NCI-H1417 treated with DMSO at 0.1 percent for 48 hours (cell line): ENCODE data around the gene SNX8.

Experiments
- DNase-seq: peaks from one replicate; lab custom pipeline; 2025; lab: John Stamatoyannopoulos, UW

The SNX8 gene

DNA sequence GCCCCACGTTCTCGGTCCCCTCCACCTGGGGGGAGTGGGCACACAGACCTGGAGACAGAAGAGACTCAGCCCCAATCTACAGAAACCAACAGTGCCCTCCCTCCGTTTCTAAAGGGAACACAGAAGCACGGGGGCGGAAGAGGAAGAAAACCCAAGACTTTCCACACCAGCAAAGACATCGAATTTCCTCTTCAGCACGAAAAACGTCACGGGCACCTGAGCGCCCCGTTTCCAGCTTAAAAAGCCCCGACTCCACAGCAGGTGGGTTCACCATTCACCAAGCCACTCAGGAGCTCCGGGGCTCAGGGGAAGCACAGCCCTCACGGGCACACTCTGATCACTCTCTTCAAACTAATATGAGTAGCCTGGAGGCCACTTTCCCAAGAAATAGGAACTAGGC lies 52.6 kb downstream of the SNX8 start:
- DNase-seq: no peak

DNA sequence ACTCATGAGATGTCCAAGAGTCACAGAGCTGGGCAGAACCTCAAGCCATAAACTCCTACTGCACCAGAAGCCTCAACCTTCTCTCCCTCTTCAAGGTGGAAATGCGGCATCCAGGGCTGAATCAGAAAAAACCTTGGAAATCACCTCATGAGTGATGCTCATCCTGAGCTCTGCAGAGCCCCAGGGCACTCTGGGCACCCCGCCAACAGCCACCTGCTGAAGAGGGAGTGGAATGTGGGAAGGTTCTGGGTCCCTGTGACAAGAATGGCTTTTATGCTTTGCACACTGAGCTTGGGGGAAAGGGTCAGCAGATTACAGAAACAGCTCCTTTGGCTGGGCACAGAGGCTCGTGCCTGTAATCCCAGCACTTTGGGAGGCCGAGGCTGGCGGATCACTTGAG lies 53.4 kb downstream of the SNX8 start:
- no peak for DNase-seq

- no peak for DNase-seq
Measured at GRCh38 chr7:2259480-2259879, 54.8 kb downstream of the SNX8 start.

DNA sequence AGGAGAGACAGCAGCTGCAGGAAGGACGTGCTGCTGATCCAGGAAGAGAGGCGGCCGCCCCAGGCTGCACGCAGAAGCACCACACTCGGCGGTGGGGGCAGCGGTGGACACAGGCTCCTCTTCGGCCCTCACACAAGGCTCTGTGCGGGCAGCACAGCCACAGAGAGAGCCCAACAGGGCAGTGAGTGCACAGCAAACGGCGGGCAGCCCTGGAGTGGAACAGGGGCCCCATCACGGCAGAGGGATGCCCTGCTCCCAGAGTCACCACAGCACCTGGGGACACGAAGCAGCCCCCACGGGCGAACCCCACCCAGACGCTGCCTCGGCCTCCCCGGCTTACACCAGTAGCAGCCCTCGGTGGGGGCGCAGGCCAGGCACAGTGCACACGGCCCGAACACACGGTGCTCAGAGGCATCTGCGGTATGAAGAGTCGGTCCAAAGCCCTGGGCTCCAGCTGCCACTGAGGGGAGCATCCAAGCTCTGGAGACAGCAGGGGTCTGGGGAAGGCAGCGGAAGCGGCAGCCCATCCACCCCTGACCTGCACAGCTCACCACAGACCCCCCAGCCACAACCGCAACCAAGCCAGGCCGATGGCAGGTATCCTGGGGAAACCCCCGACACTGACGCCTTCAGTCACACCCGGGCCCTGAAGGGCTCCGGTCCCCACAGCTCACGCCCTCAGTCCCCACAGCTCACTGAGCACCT lies 55.4 kb downstream of the SNX8 start:
- DNase-seq: no peak

- no peak for DNase-seq
Measured at GRCh38 chr7:2257651-2258050, 56.6 kb downstream of the SNX8 start.

DNA sequence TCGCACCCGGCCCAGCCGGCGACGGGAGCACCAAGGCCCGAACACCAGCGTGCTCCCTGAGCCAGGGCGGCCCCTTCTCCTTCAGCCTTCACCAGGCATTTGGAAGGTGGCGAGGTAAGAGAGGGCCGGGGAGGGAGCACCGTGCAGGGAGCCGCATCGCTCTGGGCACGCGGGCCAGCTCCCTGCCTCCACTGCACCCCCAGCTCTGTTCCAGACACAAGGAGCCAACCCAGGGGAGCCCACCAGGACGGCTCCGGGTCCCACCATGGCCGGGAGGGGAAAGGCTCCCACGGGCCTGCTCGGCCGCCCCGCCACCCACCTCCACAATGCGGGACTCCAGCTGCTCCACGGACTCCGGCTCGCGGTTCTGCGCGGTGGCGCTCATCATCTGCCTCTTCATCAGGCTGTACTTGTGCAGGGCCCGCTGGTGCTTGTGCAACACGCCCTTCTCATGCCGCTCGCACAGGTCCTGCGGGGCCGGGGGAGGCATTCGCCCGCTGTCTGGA lies 57.1 kb downstream of the SNX8 start:
- DNase-seq: no peak

DNA sequence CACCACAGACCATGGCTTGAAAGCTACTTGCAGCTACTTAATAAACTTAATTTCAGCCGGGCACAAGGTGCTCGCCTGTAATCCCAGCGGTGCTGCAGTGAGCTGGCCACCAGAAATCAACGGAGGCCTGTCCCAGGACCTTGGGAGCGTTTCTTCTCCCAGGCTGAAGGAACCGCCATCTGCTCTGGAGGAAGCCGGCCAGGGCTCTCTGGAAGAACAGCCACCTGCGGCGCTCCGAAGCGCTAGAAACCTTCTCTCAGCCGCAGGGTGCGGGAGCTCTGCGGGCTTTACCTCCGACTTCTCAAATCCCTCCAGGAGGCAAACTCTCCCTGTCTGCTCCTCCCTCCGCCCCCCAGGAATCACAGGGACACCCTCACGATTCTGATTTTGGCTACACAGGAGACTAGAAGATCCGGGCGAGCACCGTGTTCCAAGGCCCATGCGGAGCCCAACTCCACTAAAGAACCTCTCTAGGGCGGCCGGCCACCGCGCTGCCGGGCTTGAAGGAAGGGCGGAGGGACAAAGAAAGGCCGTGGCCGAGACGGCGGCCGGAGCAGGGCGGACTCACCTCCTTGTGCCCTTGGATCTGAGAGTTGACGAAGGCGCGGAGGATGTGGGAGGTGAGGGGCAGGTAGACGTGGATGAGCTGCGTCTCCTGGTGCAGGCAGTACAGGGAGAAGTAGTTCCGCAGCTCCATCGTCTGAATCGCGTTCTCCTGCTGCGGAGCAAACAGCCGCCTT lies 57.8 kb downstream of the SNX8 start:
- no peak for DNase-seq

DNA sequence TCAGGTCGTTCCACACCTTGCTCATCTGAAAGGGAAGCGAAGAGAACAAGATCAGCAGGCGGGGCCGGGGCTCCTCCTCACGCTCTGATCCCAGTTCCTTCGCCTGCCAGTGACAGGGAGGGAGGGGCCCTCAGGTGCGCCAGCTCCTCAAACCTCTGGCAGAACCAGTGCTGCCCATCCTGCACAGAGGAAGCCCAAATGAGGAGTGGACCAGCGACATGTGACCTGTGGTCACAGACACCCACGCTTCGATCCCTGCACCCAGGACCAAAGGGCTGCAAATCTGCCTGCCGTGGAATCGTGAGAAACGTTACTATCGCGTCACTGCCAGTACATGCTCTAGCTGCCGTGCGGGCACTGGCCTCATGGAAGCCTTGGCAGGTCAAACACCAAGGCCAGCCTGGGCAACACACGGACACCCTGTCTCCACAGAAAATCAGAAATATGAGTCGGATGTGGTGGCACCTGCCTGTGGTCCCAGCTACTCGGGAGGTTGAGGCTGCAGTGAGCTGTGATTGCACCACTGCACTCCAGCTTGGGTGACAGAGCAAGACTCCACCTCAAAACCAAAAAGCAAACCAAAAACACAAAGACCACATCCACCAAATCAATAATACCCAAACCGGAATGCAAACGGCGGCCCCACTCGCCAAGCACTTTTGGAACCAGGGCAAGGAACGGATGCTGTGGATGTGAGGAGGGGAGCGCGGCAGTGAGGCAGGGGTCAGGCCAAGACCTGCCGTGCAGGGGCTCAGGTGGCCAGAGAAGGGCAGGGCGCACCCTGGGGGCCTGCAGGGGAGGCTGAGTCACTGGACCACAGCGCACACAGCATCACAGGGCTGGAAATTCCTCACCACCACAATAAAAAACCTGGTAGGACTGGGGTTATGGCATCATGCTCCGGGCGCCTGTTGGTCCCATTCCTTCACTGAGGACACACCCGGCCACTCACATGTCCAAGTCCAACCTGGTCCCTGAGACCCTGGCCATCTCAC lies 58.8 kb downstream of the SNX8 start:
- DNase-seq: no peak

DNA sequence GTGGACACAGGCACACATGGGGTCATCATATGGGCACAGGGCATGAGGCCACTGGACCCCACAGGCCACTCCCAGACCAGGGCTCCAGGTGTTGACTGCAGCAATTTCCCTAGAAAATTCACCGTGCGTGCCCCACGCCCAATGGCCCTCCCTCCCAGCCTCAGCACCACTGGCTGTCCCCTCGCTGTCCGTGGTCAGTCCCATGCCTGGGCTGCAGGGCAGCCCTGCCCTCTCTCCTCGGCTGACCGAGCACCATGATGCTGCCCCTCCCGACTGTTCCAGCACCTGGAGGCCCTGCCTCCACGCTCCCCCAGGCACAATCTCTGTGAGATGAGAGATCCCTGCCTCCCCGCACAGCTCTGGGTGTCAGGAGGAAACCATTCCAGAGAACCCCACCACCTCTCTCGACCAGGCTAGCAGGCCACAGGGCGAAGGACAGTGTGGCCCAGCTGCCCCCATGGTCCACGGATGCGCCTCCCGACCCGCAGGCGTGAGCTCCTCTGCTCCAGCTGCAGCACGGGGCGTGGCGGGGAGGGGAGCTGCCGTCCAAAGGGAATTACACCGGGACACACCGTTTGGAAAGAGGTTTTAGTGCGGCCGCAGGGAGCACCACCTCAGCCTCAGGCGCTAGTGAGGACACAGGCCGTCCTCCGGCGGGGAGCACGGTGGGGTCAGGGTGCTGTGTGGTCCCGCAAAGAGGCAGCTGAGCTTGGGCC lies 59.7 kb downstream of the SNX8 start:
- DNase-seq: no peak

- DNase-seq: no peak
Measured at GRCh38 chr7:2253525-2254244, 60.6 kb downstream of the SNX8 start.

- no peak for DNase-seq
Measured at GRCh38 chr7:2253021-2253420, 61.2 kb downstream of the SNX8 start.

- no peak for DNase-seq
Measured at GRCh38 chr7:2251841-2252771, 62.1 kb downstream of the SNX8 start.

GRCh38 chr7:2251381-2251780 lies 62.9 kb downstream of the SNX8 start:
- no peak for DNase-seq

- DNase-seq: no peak
Measured at GRCh38 chr7:2249744-2250323, 64.4 kb downstream of the SNX8 start.

GRCh38 chr7:2248984-2249694 lies 65.1 kb downstream of the SNX8 start:
- no peak for DNase-seq

DNA sequence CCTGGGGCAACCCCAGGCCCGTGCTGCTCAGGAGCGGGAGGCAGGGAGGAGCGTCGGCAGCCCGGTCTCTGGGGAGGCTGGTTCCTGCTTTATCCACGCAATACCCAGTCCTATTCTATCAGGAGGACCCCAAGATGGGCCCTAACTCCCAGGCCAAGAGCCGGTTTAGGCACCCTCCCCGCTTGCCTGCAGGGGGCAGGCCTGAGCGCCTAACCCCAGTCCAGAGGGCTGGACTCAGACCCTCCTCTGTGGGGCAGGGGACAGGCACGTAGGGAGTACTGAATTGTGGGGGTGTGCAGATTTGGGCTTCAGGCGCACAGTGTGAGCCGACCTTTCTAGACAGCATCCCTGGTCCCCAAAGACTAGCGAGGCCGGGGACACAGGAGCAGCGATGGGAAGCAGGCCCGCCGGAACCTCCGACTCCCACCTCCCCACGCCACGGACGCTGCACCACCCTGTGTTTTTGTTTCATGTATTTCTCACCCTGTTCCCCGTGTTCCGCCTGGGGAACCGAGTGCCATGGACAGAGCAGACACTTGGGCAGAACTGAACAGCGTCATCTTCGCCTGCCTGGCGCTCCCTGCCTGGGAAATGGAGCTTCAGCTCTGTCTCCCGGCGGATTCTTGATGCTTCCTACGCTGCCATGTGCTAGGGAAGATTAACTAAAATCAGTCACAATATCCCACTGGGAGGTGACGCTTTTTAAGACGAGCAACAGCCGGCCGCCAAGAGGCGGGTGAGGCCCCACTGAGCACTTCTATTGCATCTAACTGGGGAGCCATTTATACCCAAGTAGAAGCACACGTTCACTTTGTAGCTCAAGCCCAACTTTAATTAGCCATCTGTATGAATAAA lies 66.9 kb downstream of the SNX8 start:
- no peak for DNase-seq

DNA sequence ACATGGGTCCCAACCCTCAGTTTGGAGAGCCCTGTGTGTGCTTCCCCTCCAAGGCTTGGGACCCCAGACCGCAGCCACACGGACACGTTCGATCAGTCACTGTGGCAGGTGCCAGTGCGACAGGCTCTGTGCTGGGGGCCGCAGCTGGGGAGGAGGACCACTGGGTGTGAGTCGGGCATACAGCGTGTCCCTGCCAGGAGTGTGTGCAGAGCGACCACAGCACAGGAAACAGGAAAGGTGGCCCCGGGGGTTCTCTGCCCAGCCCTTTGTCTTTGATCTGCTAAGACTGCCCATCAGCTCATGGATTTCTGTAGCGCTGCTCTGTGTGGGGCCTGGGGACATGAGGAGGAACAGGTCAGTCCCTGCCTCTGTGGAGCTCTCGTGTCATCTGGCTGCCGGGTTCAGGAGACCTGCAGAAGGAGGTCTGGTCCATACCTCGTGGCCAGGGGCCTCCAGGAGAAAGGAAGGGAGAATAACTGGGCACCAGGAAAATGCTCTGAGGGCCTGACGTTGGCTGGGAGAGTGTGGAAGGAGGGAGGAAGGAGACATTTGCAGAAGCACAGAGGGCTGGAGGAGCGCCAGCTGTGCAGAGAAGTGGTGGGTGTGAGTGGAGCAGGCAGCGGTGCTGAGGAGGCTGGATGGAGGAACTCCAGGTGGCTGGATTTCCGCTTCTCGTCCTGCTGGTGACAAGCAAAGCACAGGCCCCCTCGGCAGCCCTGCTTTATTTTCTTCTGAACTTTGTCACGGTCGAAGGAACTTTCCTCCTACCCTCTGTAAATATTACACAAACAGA lies 68.2 kb downstream of the SNX8 start:
- DNase-seq: no peak
